Stimulated activated CD8-positive, alpha-beta memory T cell treated with anti-CD3 and anti-CD28 coated beads, Interleukin-7, amount 100 ng/mL, for 24 hours (primary cell): ENCODE results near the gene PHKG2.

Experiments used
- DNase-seq: peaks from one replicate; pipeline ENCODE4 v3.0.0-alpha.2; 2020; ENCODE audit warnings: low read depth

PHKG2 gene

DNA sequence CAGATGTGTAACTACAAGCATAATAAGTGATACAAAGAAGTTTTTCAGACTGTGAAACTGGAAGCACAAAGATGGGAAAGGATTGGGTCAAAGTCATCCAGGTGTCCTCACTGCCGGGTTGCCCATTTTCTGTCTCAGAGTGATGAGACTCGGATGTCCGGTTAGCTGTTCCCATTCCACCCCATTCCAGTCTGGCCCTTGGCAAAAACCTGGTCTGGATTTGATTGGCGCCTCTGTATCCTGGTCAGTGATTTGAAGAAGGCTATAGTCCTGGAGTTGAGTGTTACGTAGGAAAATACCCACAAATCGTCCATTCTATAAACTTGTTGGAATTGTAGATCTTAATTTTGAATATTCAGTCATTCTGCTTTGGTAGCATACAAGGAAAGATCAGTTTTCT is 19.9 kb upstream of the PHKG2 start:
- DNase-seq, result no peak

GRCh38 chr16:30728899-30729672 is 19.1 kb upstream of the PHKG2 start:
- DNase-seq, result no peak

- no peak for DNase-seq
Measured at GRCh38 chr16:30731411-30731810, 16.8 kb upstream of the PHKG2 start.

- DNase-seq, result no peak
Measured at GRCh38 chr16:30736995-30737793, 11.0 kb upstream of the PHKG2 start.

DNA sequence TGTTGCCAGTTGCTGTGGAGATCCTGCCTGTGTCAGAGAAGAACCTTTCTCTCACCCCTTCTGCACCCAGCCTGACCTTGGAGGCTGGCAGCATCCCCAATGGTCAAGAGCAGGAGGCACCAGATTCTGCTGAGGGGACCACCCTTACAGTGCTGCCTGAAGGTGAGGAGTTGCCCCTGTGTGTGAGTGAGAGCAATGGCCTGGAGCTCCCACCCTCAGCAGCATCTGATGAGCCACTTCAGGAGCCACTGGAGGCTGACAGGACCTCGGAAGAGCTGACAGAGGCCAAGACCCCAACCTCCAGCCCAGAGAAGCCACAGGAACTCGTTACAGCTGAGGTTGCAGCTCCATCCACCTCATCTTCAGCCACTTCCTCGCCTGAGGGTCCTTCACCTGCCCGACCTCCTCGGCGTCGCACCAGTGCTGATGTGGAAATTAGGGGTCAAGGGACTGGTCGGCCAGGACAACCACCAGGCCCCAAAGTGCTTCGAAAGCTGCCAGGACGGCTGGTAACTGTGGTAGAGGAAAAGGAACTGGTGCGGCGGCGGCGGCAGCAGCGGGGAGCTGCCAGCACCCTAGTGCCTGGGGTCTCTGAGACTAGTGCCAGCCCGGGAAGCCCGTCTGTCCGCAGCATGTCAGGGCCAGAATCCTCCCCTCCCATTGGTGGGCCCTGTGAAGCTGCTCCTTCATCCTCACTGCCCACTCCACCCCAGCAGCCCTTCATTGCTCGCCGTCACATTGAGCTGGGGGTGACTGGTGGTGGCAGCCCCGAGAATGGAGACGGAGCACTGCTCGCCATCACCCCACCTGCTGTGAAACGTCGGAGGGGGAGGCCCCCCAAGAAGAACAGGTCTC is 10.2 kb upstream of the PHKG2 start:
- DNase-seq, result no peak

DNA sequence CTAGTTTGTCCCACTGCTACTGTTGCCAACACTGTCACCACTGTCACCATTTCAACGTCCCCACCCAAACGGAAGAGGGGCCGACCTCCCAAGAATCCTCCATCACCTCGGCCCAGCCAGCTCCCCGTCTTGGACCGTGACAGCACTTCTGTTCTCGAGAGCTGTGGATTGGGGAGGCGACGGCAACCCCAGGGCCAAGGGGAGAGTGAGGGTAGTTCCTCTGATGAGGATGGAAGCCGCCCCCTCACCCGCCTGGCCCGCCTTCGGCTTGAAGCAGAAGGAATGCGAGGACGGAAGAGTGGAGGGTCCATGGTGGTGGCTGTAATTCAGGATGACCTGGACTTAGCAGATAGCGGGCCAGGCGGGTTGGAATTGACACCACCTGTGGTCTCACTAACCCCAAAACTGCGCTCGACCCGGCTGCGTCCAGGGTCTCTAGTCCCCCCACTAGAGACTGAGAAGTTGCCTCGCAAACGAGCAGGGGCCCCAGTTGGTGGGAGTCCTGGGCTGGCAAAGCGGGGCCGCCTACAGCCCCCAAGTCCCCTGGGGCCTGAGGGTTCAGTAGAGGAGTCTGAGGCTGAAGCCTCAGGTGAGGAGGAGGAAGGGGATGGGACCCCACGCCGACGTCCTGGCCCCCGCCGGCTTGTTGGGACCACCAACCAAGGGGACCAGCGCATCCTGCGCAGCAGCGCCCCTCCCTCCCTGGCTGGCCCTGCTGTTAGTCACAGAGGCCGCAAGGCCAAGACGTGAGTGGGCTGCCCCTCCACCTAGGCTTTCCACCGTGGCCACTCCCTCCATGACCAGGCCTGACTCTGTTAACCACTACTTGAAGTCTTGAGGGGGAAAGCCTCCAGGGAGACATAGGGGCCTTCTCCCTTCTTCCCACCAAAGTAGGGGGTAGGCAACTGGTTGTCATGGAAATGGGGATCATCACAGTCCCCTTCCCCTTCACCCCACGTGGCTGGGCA is 9.0 kb upstream of the PHKG2 start:
- no peak for DNase-seq

DNA sequence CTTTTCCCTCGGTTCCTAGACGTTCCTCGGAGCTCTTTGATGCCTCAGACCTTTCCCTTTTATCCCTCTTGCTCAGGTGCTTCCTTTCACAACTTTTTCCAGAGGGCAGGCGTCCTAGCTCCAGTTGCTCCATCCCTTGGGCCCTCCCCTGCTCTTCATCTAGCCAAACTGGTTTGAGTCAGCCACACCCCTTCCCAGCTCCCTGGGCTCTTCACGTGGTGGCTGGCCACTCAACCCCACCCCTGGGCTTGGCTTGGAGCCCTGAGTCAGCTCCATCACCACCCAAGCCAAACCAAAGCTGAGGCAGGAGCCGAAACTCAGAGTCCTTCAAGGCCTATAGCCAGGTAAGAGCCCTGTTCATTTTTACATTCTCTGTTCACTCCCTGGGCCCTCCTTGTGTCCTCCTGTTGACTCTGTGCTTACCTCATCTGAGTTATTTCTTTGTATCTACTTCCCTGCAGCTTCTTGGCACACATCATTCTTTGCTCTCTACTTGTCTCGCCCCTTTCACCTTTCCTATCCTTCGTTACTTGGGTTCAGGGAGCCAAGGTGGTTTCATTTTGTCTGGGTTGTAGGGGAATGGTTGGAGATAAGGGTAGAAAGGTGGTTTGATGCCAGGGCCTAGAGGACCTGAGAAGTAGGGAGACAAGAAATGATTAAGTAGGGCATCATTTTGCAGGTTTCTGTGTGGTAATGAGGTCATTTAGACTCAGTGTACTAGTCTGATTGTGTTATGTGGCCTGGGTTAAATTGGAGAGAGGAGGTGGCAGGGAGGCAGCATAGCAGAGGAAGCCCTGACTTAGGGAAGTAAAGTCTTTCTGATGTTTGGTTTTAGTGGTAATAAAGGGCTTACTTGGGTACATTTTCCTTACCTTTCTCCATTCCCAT is 7.6 kb upstream of the PHKG2 start:
- DNase-seq, result no peak

DNA sequence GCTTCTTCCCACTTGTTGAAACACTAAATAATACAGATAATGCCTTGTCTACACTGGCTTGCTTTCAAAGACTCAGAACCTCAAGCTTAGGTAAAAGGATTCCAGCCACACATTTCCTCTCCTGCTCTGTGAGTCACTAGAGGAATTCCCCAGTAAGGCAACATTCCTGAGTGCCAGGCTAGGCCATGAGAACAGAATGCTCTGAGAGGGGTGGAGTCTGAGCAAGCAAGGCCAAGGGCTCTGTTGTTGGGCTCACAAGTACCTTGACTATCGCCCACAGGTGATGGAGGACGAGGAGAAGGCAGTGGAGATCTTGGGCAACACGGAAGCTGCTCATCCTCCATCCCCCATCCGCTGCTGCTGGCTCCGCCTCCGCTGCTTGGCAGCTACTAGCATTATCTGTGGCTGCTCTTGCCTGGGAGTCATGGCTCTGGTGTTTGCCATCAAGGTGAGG is 6.7 kb upstream of the PHKG2 start:
- no peak for DNase-seq

GRCh38 chr16:30743716-30744115 is 4.5 kb upstream of the PHKG2 start:
- DNase-seq, result no peak

- DNase-seq, result no peak
Measured at GRCh38 chr16:30744183-30744582, 4.0 kb upstream of the PHKG2 start.

GRCh38 chr16:30745082-30745481 is 3.1 kb upstream of the PHKG2 start:
- DNase-seq, result no peak

DNA sequence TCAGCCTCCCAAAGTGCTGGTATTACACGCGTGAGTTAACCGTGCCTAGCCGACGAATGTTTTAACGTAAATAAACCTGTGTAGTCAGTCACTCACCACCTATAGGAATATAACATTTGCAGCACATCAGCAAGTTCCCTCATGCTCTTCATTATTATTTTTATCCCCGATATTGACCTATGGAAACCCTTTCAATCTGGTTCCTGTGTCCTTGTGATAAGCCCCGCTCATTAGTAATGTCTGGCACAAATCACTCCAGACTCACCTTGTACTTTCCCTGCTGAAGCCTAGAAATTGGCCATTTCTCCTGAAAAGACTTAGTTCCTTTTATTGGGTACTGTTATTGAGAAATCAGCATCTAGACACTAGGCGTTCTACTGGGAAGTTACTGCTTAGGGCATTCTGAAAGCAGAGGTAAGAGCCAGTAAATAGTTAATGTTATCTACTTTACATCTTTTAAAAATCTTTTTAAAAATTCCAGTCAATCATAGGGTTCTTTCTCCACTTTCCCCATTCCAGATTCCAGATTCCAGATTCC is 1.5 kb upstream of the PHKG2 start:
- DNase-seq, result no peak

GRCh38 chr16:30747331-30747730 is 894 bp upstream of the PHKG2 start:
- DNase-seq, result no peak

DNA sequence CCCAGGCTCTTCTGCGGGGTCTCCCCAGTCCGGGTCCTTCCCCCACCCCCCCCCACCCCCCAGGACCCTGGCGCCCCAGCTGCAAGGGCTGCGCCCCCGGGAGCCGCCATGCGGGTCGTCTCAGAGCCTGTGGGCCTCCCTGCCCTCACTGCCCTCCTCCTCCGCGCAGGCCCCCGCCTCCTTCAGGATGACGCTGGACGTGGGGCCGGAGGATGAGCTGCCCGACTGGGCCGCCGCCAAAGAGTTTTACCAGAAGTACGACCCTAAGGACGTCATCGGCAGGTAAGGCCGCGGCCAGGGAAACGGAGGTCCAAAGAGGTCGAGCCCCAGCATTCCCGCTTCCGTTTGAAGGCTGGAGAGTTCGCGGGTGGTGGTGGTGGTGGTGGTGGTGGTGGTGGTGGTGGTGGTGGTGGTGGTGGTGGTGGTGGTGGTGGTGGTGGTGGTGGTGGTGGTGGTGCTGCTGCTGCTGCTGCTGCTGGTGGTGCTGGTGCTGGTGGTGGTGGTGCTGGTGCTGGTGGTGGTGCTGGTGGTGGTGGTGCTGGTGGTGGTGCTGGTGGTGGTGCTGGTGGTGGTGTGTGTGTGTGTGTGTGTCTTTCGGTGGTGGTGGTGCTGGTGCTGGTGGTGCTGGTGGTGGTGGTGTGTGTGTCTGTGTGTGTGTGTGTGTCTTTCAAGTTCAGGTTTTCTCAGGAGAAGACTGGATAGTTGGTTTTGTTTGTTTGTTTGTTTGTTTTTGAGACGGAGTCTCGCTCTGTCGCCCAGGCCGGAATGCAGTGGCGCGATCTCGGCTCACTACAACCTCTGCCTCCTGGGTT is 615 bp downstream of the PHKG2 start:
- DNase-seq, result no peak

DNA sequence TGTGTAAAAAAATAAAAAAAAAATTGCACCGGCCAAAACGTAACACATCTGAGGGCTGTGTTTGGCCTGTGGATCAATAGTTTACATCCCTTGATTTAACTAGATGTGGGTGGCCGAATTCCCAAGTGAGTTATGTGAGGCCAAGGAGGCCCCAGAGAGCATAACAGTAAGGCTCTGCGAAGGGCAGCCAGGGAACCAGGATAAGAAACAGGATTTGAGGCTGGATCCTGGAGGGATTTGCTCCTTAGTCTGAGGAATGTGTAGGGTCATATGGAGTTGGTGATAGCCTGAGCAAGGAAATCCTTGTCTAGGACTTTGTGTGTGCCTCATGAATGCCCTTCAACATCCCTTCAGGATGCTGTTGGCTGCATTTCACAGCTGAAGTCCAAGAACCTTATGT is 2.0 kb downstream of the PHKG2 start:
- DNase-seq, result no peak

DNA sequence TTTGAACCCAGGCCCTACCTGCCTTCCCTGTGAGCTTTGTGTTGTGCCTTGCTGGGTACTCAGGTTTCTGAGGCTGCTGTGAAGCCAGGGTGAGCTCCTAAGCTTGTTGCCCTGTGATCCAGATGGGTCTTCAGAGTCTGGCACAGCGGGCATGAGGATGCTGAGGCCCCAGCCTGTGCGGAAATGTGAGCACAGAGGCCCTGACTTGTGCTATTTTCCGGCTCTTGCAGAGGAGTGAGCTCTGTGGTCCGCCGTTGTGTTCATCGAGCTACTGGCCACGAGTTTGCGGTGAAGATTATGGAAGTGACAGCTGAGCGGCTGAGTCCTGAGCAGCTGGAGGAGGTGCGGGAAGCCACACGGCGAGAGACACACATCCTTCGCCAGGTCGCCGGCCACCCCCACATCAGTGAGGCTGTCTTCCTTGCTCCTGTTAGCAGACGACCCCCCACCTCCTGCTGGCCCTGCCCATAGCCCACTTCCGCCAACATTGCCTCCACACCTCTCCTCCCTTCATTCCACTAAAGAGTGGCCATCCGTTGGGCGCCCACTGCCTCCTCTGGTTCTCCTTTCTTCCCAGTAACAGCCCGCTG is 2.7 kb downstream of the PHKG2 start:
- no peak for DNase-seq

DNA sequence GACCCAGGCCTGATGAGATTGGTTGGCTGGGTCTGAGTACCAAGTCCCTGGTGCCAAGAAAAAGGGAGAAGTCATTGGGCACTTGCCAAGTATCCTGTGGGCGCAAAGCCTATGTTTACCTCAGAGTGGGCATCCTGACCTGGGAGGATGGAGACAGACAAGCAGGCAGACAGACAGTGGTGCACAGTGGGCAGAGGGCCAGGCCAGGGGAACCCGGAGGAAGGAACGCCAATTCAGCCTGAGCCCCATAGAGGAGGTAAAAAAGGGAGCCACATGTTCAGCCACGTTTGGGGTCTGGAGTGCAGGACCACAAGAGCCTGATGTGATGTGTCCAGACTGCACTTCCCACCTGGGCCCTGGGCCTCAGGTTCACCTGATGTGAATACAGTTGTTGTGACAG is 5.4 kb downstream of the PHKG2 start:
- DNase-seq, result no peak

DNA sequence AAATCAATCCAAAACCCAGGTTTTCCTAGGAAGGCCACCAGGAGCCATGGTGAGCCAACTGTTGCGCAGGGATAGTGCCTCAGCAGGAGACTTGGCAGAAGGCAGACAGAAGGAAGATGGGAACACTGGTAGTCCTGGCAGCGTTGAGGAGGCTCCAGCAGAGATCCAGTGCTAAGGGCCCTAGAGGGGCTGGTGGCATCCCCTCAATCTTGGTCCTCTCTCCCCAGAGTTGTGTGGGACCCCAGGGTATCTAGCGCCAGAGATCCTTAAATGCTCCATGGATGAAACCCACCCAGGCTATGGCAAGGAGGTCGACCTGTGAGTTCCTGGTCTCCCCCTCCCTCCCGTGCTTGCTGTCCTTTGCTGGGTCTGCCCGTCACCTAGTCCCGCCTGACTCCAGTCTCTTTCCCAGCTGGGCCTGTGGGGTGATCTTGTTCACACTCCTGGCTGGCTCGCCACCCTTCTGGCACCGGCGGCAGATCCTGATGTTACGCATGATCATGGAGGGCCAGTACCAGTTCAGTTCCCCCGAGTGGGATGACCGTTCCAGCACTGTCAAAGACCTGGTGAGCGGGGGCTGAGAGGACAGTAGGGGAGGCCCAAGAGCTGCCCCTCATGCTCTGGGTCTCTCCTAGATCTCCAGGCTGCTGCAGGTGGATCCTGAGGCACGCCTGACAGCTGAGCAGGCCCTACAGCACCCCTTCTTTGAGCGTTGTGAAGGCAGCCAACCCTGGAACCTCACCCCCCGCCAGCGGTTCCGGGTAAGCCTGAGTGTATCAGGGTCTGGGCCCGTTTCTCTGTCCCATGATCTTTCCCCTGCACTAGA is 7.9 kb downstream of the PHKG2 start:
- no peak for DNase-seq
